Measurements from ENCODE around the gene HERPUD1. TPM values are rescaled to one million over a fixed set of nuclear protein-coding genes. Genes with fewer than 3 reads are reported as not detected.
A peak's percentile ranks its signal among the peaks of the same experiment; 100 is the strongest.
"Not testable (repeated sequence)": the region's sequence is repeated elsewhere in the genome, so short reads cannot be mapped to it uniquely, and the experiment has no call there.

HERPUD1 gene
- total RNA-seq, 2 experiments from 2014 or later, result 118 to 120 TPM

- intact Hi-C loops (cut with micrococcal nuclease), result no loop called here
- Mint-ChIP-seq H3K4me1 (ENCODE audit: low read depth) (peaks cover 52% of the 10 kb centered on the region), H3K9me3 (no peaks in the 10 kb centered on the region), H3K27me3 (ENCODE audit: low read depth) (no peaks in the 10 kb centered on the region), H3K27ac (no peak overlapping the region), H3K36me3 (ENCODE audit: low read depth) (peaks cover 16% of the 10 kb centered on the region), H3K4me3 (no peak overlapping the region)
- CTCF ChIA-PET, result interaction anchor here (0.7 to 5.1 kb wide), 3 partner anchors 17 to 102 kb away, joined by 4 to 39 read pairs (median 5); no protein-coding TSS in a partner anchor
- no peak for DNase-seq
Observed at GRCh38 chr16:56981729-56982271, 49.9 kb downstream of the HERPUD1 start.

- H3K27ac Mint-ChIP-seq, result peak overlapping the region; percentile 13
- intact Hi-C loops (cut with micrococcal nuclease), result no loop called here
- CTCF ChIA-PET, result interaction anchor here (0.6 to 5.1 kb wide), 5 partner anchors 10 to 582 kb away, joined by 3 to 39 read pairs (median 7); no protein-coding TSS in a partner anchor
- H3K4me3 Mint-ChIP-seq, result no peak overlapping the region
- peaks cover 61% of the 10 kb centered on the region for H3K4me1 Mint-ChIP-seq (ENCODE audit: low read depth)
- H3K9me3 Mint-ChIP-seq, result no peaks in the 10 kb centered on the region
- no peaks in the 10 kb centered on the region for H3K27me3 Mint-ChIP-seq (ENCODE audit: low read depth)
- no peak for DNase-seq
- peaks cover 18% of the 10 kb centered on the region for H3K36me3 Mint-ChIP-seq (ENCODE audit: low read depth)
Observed at GRCh38 chr16:56982695-56983094, 50.8 kb downstream of the HERPUD1 start.

GRCh38 chr16:56983211-56983751 is 51.3 kb downstream of the HERPUD1 start:
- no peak for DNase-seq
- H3K4me3 Mint-ChIP-seq, result no peak overlapping the region
- H3K4me1 Mint-ChIP-seq (ENCODE audit: low read depth), result peaks cover 67% of the 10 kb centered on the region
- H3K9me3 Mint-ChIP-seq, result no peaks in the 10 kb centered on the region
- intact Hi-C loops (cut with micrococcal nuclease), result no loop called here
- H3K27ac Mint-ChIP-seq, result peak overlapping the region; percentile 100
- CTCF ChIA-PET, result interaction anchor here (0.6 to 5.1 kb wide), 6 partner anchors 11 to 58 kb away, joined by 3 to 39 read pairs (median 5); no protein-coding TSS in a partner anchor
- H3K27me3 Mint-ChIP-seq (ENCODE audit: low read depth), result no peaks in the 10 kb centered on the region
- peaks cover 23% of the 10 kb centered on the region for H3K36me3 Mint-ChIP-seq (ENCODE audit: low read depth)

- Mint-ChIP-seq H3K27ac (peak overlapping the region; percentile 100), H3K27me3 (ENCODE audit: low read depth) (no peaks in the 10 kb centered on the region), H3K9me3 (no peaks in the 10 kb centered on the region), H3K4me1 (ENCODE audit: low read depth) (peaks cover 72% of the 10 kb centered on the region), H3K4me3 (peak overlapping the region; percentile 32), H3K36me3 (ENCODE audit: low read depth) (peaks cover 30% of the 10 kb centered on the region)
- peak; percentile 69 for DNase-seq
- CTCF ChIA-PET, result interaction anchor here (0.7 to 5.1 kb wide), 4 partner anchors 20 to 152 kb away, joined by 3 to 39 read pairs (median 6); no protein-coding TSS in a partner anchor
- intact Hi-C loops (cut with micrococcal nuclease), result loop anchor here (1.0 to 5.0 kb wide), 2 partner anchors 20 to 372 kb away; no protein-coding TSS in a partner anchor
Observed at GRCh38 chr16:56984639-56985038, 52.7 kb downstream of the HERPUD1 start.

GRCh38 chr16:56985288-56985961 is 53.5 kb downstream of the HERPUD1 start:
- H3K36me3 Mint-ChIP-seq (ENCODE audit: low read depth), result peaks cover 36% of the 10 kb centered on the region
- H3K27ac Mint-ChIP-seq, result peak overlapping the region; percentile 100
- intact Hi-C loops (cut with micrococcal nuclease), result loop anchor here (5.0 kb wide), 1 partner anchor 373 kb away; no protein-coding TSS in a partner anchor
- no peaks in the 10 kb centered on the region for H3K27me3 Mint-ChIP-seq (ENCODE audit: low read depth)
- CTCF ChIA-PET, result interaction anchor here (2.6 to 5.1 kb wide), 3 partner anchors 20 to 56 kb away, joined by 7 to 39 read pairs (median 32); no protein-coding TSS in a partner anchor
- DNase-seq, result peak; percentile 67
- peaks cover 72% of the 10 kb centered on the region for H3K4me1 Mint-ChIP-seq (ENCODE audit: low read depth)
- no peaks in the 10 kb centered on the region for H3K9me3 Mint-ChIP-seq
- peak overlapping the region; percentile 32 for H3K4me3 Mint-ChIP-seq

- DNase-seq, result no peak
- intact Hi-C loops (cut with micrococcal nuclease), result loop anchor here (5.0 kb wide), 1 partner anchor 374 kb away; no protein-coding TSS in a partner anchor
- peaks cover 40% of the 10 kb centered on the region for H3K36me3 Mint-ChIP-seq (ENCODE audit: low read depth)
- H3K27me3 Mint-ChIP-seq (ENCODE audit: low read depth), result no peaks in the 10 kb centered on the region
- CTCF ChIA-PET, result interaction anchor here (4.6 kb wide), 1 partner anchor 21 kb away, joined by 32 read pairs; no protein-coding TSS in a partner anchor
- no peaks in the 10 kb centered on the region for H3K9me3 Mint-ChIP-seq
- H3K4me3 Mint-ChIP-seq, result no peak overlapping the region
- H3K27ac Mint-ChIP-seq, result peak overlapping the region; percentile 100
- H3K4me1 Mint-ChIP-seq (ENCODE audit: low read depth), result peaks cover 71% of the 10 kb centered on the region
Observed at GRCh38 chr16:56985962-56986360, 54.0 kb downstream of the HERPUD1 start.

GRCh38 chr16:56986361-56986760 is 54.4 kb downstream of the HERPUD1 start:
- no peak for DNase-seq
- no peaks in the 10 kb centered on the region for H3K27me3 Mint-ChIP-seq (ENCODE audit: low read depth)
- CTCF ChIA-PET, result interaction anchor here (4.6 kb wide), 1 partner anchor 21 kb away, joined by 32 read pairs; no protein-coding TSS in a partner anchor
- H3K9me3 Mint-ChIP-seq, result no peaks in the 10 kb centered on the region
- peak overlapping the region; percentile 100 for H3K27ac Mint-ChIP-seq
- intact Hi-C loops (cut with micrococcal nuclease), result loop anchor here (5.0 kb wide), 1 partner anchor 374 kb away; no protein-coding TSS in a partner anchor
- H3K4me3 Mint-ChIP-seq, result no peak overlapping the region
- peaks cover 41% of the 10 kb centered on the region for H3K36me3 Mint-ChIP-seq (ENCODE audit: low read depth)
- peaks cover 68% of the 10 kb centered on the region for H3K4me1 Mint-ChIP-seq (ENCODE audit: low read depth)

- Mint-ChIP-seq H3K27ac (peak overlapping the region; percentile 100), H3K4me1 (ENCODE audit: low read depth) (peaks cover 66% of the 10 kb centered on the region), H3K4me3 (peak overlapping the region; percentile 99), H3K36me3 (ENCODE audit: low read depth) (peaks cover 42% of the 10 kb centered on the region)
- DNase-seq; H3K27me3 Mint-ChIP-seq (ENCODE audit: low read depth); H3K9me3 Mint-ChIP-seq: not testable (repeated sequence)
- CTCF ChIA-PET, result interaction anchor here (0.6 to 4.6 kb wide), 2 partner anchors 22 to 33 kb away, joined by 6 to 32 read pairs; no protein-coding TSS in a partner anchor
- intact Hi-C loops (cut with micrococcal nuclease), result loop anchor here (5.0 kb wide), 1 partner anchor 375 kb away; no protein-coding TSS in a partner anchor
Observed at GRCh38 chr16:56986908-56987307, 55.0 kb downstream of the HERPUD1 start.

GRCh38 chr16:56987692-56988091 is 55.8 kb downstream of the HERPUD1 start:
- intact Hi-C loops (cut with micrococcal nuclease), result loop anchor here (2.0 to 5.0 kb wide), 2 partner anchors 49 to 375 kb away; no protein-coding TSS in a partner anchor
- CTCF ChIA-PET, result interaction anchor here (0.6 to 4.6 kb wide), 2 partner anchors 23 to 33 kb away, joined by 6 to 32 read pairs; no protein-coding TSS in a partner anchor

GRCh38 chr16:56988161-56988947 is 56.4 kb downstream of the HERPUD1 start:
- DNase-seq, result no peak
- Mint-ChIP-seq H3K4me3 (peak overlapping the region; percentile 99), H3K27me3 (ENCODE audit: low read depth) (no peaks in the 10 kb centered on the region), H3K4me1 (ENCODE audit: low read depth) (peaks cover 67% of the 10 kb centered on the region), H3K36me3 (ENCODE audit: low read depth) (peaks cover 46% of the 10 kb centered on the region), H3K9me3 (no peaks in the 10 kb centered on the region), H3K27ac (peak overlapping the region; percentile 100)
- intact Hi-C loops (cut with micrococcal nuclease), result loop anchor here (2.0 to 5.0 kb wide), 2 partner anchors 50 to 376 kb away; no protein-coding TSS in a partner anchor
- CTCF ChIA-PET, result interaction anchor here (1.3 to 4.6 kb wide), 3 partner anchors 23 to 54 kb away, joined by 4 to 32 read pairs (median 9); no protein-coding TSS in a partner anchor

More at GRCh38 chr16:56987692-56988091, 55.8 kb downstream of the HERPUD1 start:
- peak overlapping the region; percentile 100 for H3K27ac Mint-ChIP-seq
- peaks cover 65% of the 10 kb centered on the region for H3K4me1 Mint-ChIP-seq (ENCODE audit: low read depth)
- peaks cover 47% of the 10 kb centered on the region for H3K36me3 Mint-ChIP-seq (ENCODE audit: low read depth)
- H3K9me3 Mint-ChIP-seq, result no peaks in the 10 kb centered on the region
- no peaks in the 10 kb centered on the region for H3K27me3 Mint-ChIP-seq (ENCODE audit: low read depth)
- no peak for DNase-seq
- H3K4me3 Mint-ChIP-seq, result peak overlapping the region; percentile 99

Measured in activated naive CD4-positive, alpha-beta T cell treated with anti-CD3 and anti-CD28 coated beads for 36 hours (primary cell).